CD14-positive monocyte (primary cell): ENCODE results near the gene POU2AF1. TPM values are rescaled to one million over a fixed set of nuclear protein-coding genes. Genes with fewer than 3 reads are reported as not detected.

Experiments
- DNase-seq, 3 donors: peaks; one replicate each; pipeline ENCODE4 v3.0.0-alpha.2; 2011 to 2022
- H2AFZ ChIP-seq: 2 replicates; pipeline ENCODE4 v1.6.0; 2012; ENCODE audit warnings: mild to moderate bottlenecking, low read depth, low read length, inconsistent platforms; ENCODE audit not compliant: insufficient read depth, poor library complexity, severe bottlenecking
- H3K27ac ChIP-seq, 2 donors: 1 replicate in 1 of 2; 2 replicates in 1 of 2; pipeline ENCODE4 v1.5.1; 2012 to 2013; ENCODE audit warnings: low read length in 2 of 2, control low read depth in 1 of 2, inconsistent platforms in 1 of 2, low read depth in 1 of 2, mild to moderate bottlenecking in 1 of 2
- H3K27me3 ChIP-seq, 2 donors: one replicate each; pipeline versions ENCODE4 v1.6.0 to v1.6.1; 2011 to 2013; ENCODE audit warnings: low read length in 2 of 2; ENCODE audit not compliant: control insufficient read depth in 2 of 2, insufficient read depth in 2 of 2
- H3K36me3 ChIP-seq, 2 donors: replicated peaks in 1 of 2; 1 replicate in 1 of 2; 2 replicates in 1 of 2; pipeline versions ENCODE4 v1.5.1 to v1.6.1; 2012 to 2013; ENCODE audit warnings: low read length in 2 of 2, control low read depth in 1 of 2, inconsistent platforms in 1 of 2, mild to moderate bottlenecking in 1 of 2; ENCODE audit not compliant: insufficient read depth in 2 of 2, control insufficient read depth in 1 of 2
- H3K4me1 ChIP-seq, 2 donors: 1 replicate in 1 of 2; 2 replicates in 1 of 2; pipeline versions ENCODE4 v1.5.1 to v1.6.1; 2012 to 2013; ENCODE audit warnings: low read length in 2 of 2, control low read depth in 1 of 2, inconsistent platforms in 1 of 2, mild to moderate bottlenecking in 1 of 2, moderate library complexity in 1 of 2; ENCODE audit not compliant: insufficient read depth in 2 of 2, control insufficient read depth in 1 of 2
- H3K4me2 ChIP-seq: replicated peaks from 2 replicates; pipeline ENCODE3; 2012; ENCODE audit warnings: low read length, moderate library complexity, mild to moderate bottlenecking; ENCODE audit not compliant: poor library complexity, severe bottlenecking; ENCODE audit errors: extremely low read depth
- H3K4me3 ChIP-seq, 3 experiments: fragments of 200-600 bp in 1 of 3; sonication (generic) in 1 of 3; replicated peaks in 1 of 3; 1 replicate in 2 of 3; 2 replicates in 1 of 3; pipeline ENCODE4 v1.5.1; 2011 to 2013; ENCODE audit warnings: low read length in 3 of 3, mild to moderate bottlenecking in 3 of 3, control low read depth in 2 of 3, low read depth in 2 of 3, inconsistent platforms in 1 of 3, moderate library complexity in 1 of 3
- H3K79me2 ChIP-seq: 2 replicates; pipeline ENCODE4 v1.6.0; 2012; ENCODE audit warnings: mild to moderate bottlenecking, control low read depth, inconsistent platforms, low read length, moderate library complexity; ENCODE audit not compliant: insufficient read depth
- H3K9ac ChIP-seq: 2 replicates; pipeline ENCODE4 v1.6.0; 2017; ENCODE audit warnings: low read length, mild to moderate bottlenecking; ENCODE audit not compliant: insufficient read depth, poor library complexity, severe bottlenecking
- H3K9me3 ChIP-seq, 2 donors: replicated peaks in 1 of 2; 1 replicate in 1 of 2; 2 replicates in 1 of 2; pipeline versions ENCODE4 v1.5.1 to v1.6.1; 2012 to 2013; ENCODE audit warnings: low read length in 2 of 2, control low read depth in 1 of 2; ENCODE audit not compliant: control insufficient read depth in 1 of 2, insufficient read depth in 1 of 2
- H4K20me1 ChIP-seq: 2 replicates; pipeline ENCODE4 v1.6.0; 2012; ENCODE audit warnings: mild to moderate bottlenecking, low read length, control low read depth, moderate library complexity; ENCODE audit not compliant: insufficient read depth
- H3K27ac Mint-ChIP-seq, 7 donors: one replicate each; pipeline ENCODE4 v1.8.0; 2020; ENCODE audit warnings: mild to moderate bottlenecking in 7 of 7, mixed read lengths in 7 of 7, moderate library complexity in 6 of 7, inconsistent platforms in 2 of 7
- H3K27me3 Mint-ChIP-seq, 3 donors: one replicate each; pipeline ENCODE4 v1.8.0; 2021 to 2022; ENCODE audit warnings: low read depth in 3 of 3, mild to moderate bottlenecking in 3 of 3, mixed read lengths in 3 of 3, moderate library complexity in 3 of 3, inconsistent platforms in 1 of 3
- H3K36me3 Mint-ChIP-seq, 2 donors: one replicate each; pipeline ENCODE4 v1.8.0; 2020; ENCODE audit warnings: mixed read lengths in 2 of 2, inconsistent platforms in 1 of 2, mild to moderate bottlenecking in 1 of 2
- H3K4me1 Mint-ChIP-seq: one replicate; pipeline ENCODE4 v1.8.0; 2020; ENCODE audit warnings: mild to moderate bottlenecking, mixed read lengths
- H3K4me3 Mint-ChIP-seq, 2 donors: one replicate each; pipeline ENCODE4 v1.8.0; 2020; ENCODE audit warnings: mild to moderate bottlenecking in 2 of 2, mixed read lengths in 2 of 2, moderate library complexity in 1 of 2
- H3K9me3 Mint-ChIP-seq, 7 donors: one replicate each; pipeline ENCODE4 v1.8.0; 2020 to 2022; ENCODE audit warnings: mixed read lengths in 7 of 7, mild to moderate bottlenecking in 6 of 7, moderate library complexity in 6 of 7, inconsistent platforms in 2 of 7
- WGBS: methylation state at CpG from one replicate; pipeline ENCODE4 v1.1.5; 2013; ENCODE audit warnings: missing lambda C conversion rate; ENCODE audit not compliant: insufficient coverage; 5-methylcytosine and 5-hydroxymethylcytosine counted together
- intact Hi-C, 2 donors: fragments of 100-400 bp; cut with micrococcal nuclease; formaldehyde crosslinking; loops; one replicate each; pipeline versions ENCODE4 v1.15.0 to v1.15.1; 2023
- polyA plus RNA-seq, 3 donors: library from polyadenylated mRNA; depleted of rRNA in 1 of 3; unstranded in 2 of 3; stranded (reverse) in 1 of 3; fragments of 300-500 nt in 2 of 3; fragments of >200 nt in 1 of 3; fragmentation: Illumina TruSeq in 2 of 3; gene quantifications; 1 replicate in 2 of 3; 2 replicates in 1 of 3; pipeline ENCODE4 v1.2.3, GENCODE V29; 2012 to 2021
- TF ChIP-seq, protein P1 (sequence below): fragments of 200-600 bp; IDR thresholded peaks from one replicate; pipeline ENCODE4 v1.8.0; 2022; ENCODE audit warnings: antibody characterized with exemption, mild to moderate bottlenecking

POU2AF1 gene
- polyA plus RNA-seq, 3 donors, result 0.07 to 0.12 (median 0.09) TPM

- H3K27ac ChIP-seq, result no peak overlapping the region
- H3K9me3 ChIP-seq, result no peaks in the 10 kb centered on the region
- H3K36me3 ChIP-seq, result no peaks in the 10 kb centered on the region
- no peak overlapping the region for H2AFZ ChIP-seq
- no peak for DNase-seq
- WGBS, result 98% methylated on average over 6 of the region's 6 CpGs
- H3K9ac ChIP-seq, result no peak overlapping the region
- no peaks in the 10 kb centered on the region for H4K20me1 ChIP-seq
- no peak overlapping the region for H3K4me3 ChIP-seq
- no peaks in the 10 kb centered on the region for H3K27me3 ChIP-seq
- no peak overlapping the region for H3K27ac Mint-ChIP-seq
- peaks cover 0 to 6% (median 4%) of the 10 kb centered on the region in 7 donors for H3K9me3 Mint-ChIP-seq
- no peak overlapping the region for H3K4me3 Mint-ChIP-seq
- H3K36me3 Mint-ChIP-seq, result no peaks in the 10 kb centered on the region
- no peaks in the 10 kb centered on the region for H3K4me1 Mint-ChIP-seq
- no peaks in the 10 kb centered on the region for H3K4me1 ChIP-seq
- no peak overlapping the region for H3K4me2 ChIP-seq
- H3K27me3 Mint-ChIP-seq, result peaks cover 3 to 8% (median 8%) of the 10 kb centered on the region in 3 donors
- no peaks in the 10 kb centered on the region for H3K79me2 ChIP-seq
- TF ChIP-seq, protein P1, sequence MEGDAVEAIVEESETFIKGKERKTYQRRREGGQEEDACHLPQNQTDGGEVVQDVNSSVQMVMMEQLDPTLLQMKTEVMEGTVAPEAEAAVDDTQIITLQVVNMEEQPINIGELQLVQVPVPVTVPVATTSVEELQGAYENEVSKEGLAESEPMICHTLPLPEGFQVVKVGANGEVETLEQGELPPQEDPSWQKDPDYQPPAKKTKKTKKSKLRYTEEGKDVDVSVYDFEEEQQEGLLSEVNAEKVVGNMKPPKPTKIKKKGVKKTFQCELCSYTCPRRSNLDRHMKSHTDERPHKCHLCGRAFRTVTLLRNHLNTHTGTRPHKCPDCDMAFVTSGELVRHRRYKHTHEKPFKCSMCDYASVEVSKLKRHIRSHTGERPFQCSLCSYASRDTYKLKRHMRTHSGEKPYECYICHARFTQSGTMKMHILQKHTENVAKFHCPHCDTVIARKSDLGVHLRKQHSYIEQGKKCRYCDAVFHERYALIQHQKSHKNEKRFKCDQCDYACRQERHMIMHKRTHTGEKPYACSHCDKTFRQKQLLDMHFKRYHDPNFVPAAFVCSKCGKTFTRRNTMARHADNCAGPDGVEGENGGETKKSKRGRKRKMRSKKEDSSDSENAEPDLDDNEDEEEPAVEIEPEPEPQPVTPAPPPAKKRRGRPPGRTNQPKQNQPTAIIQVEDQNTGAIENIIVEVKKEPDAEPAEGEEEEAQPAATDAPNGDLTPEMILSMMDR, result no peak
- intact Hi-C loops, result no loop called here
These were observed 59.8 kb downstream of the POU2AF1 start for GRCh38 chr11:111319296-111319695.

- TF ChIP-seq, protein P1, result no peak
- no peaks in the 10 kb centered on the region for H3K36me3 ChIP-seq
- Mint-ChIP-seq H3K4me1 (no peaks in the 10 kb centered on the region), H3K36me3 (no peaks in the 10 kb centered on the region), H3K9me3 (peaks cover 0 to 10% (median 5%) of the 10 kb centered on the region in 7 donors), H3K27ac (no peak overlapping the region), H3K4me3 (no peak overlapping the region), H3K27me3 (peaks cover 1 to 6% (median 1%) of the 10 kb centered on the region in 3 donors)
- no peak for DNase-seq
- no peak overlapping the region for H3K4me3 ChIP-seq
- H3K4me2 ChIP-seq, result no peak overlapping the region
- H3K79me2 ChIP-seq, result no peaks in the 10 kb centered on the region
- WGBS, result 80% methylated on average over 1 of the region's 1 CpG
- H2AFZ ChIP-seq, result no peak overlapping the region
- no peaks in the 10 kb centered on the region for H3K4me1 ChIP-seq
- no peaks in the 10 kb centered on the region for H3K9me3 ChIP-seq
- H3K9ac ChIP-seq, result no peak overlapping the region
- intact Hi-C loops, result no loop called here
- no peak overlapping the region for H3K27ac ChIP-seq
- H4K20me1 ChIP-seq, result no peaks in the 10 kb centered on the region
- no peaks in the 10 kb centered on the region for H3K27me3 ChIP-seq
These were observed 67.0 kb downstream of the POU2AF1 start for GRCh38 chr11:111312076-111312475.
